A549 (cell line): ENCODE data around the gene FRRS1L. TPM values are rescaled to one million over a fixed set of nuclear protein-coding genes. Genes with fewer than 3 reads are reported as not detected.
A peak's percentile ranks its signal among the peaks of the same experiment; 100 is the strongest.

Experiments
- ATAC-seq, 2 experiments: fragments of 200-7000 bp in 1 of 2; fragments of >200 bp in 1 of 2; cut with Nextera tagmentation in 1 of 2; cut with Tn5 transposase in 1 of 2; 3 replicates each; pipeline versions ENCODE4 v1.8.0 to v1.9.1; 2018 to 2020; ENCODE audit warnings: mild to moderate bottlenecking in 1 of 2, moderate library complexity in 1 of 2
- CTCF ChIA-PET: fragments of 300-600 bp; sonication (Branson Sonifier 250); formaldehyde crosslinking; extraction: SDS; loops from one replicate; lab custom pipeline; 2021; ENCODE audit warnings: antibody characterized with exemption, inconsistent platforms; lab: Yijun Ruan, JAX
- POLR2A ChIA-PET: fragments of 350-600 bp; formaldehyde crosslinking; extraction: SDS; loops from one replicate; lab custom pipeline; 2021; ENCODE audit warnings: antibody characterized with exemption, inconsistent platforms; lab: Yijun Ruan, JAX
- DNase-seq, 2 experiments: peaks; one replicate each; pipeline versions ENCODE4 v3.0.0 to v3.0.0-alpha.2; 2011 to 2016; ENCODE audit warnings: low read depth in 1 of 2, low spot score in 1 of 2
- FAIRE-seq: peaks from 2 replicates; lab custom pipeline; 2011; peaks lifted over from hg19 to GRCh38; lab: Jason Lieb, UNC
- H3K27ac ChIP-seq, 2 experiments: fragments of >200 bp; sonication (Bioruptor Twin); formaldehyde crosslinking; 3 replicates each; pipeline ENCODE4 v1.5.1; 2016 to 2017
- H3K4me1 ChIP-seq: fragments of >200 bp; sonication (Bioruptor Twin); formaldehyde crosslinking; 3 replicates; pipeline ENCODE4 v1.6.1; 2016
- H3K4me2 ChIP-seq: fragments of >200 bp; sonication (Bioruptor Twin); formaldehyde crosslinking; 3 replicates; pipeline ENCODE4 v1.6.1; 2016
- H3K4me3 ChIP-seq: fragments of >200 bp; sonication (Bioruptor Twin); formaldehyde crosslinking; 3 replicates; pipeline ENCODE4 v1.5.1; 2016
- H3K9me3 ChIP-seq: fragments of >200 bp; sonication (Bioruptor Twin); formaldehyde crosslinking; 3 replicates; pipeline ENCODE4 v1.6.1; 2016
- CBX2 ChIP-seq: fragments of 200-600 bp; sonication (generic); IDR thresholded peaks from 2 replicates; pipeline ENCODE4 v1.6.1; 2016; ENCODE audit warnings: low read depth, mild to moderate bottlenecking, borderline replicate concordance
- EHF ChIP-seq: fragments of 250-450 bp; sonication (Bioruptor Pico); IDR thresholded peaks from 2 replicates; pipeline ENCODE4 v1.5.0; 2020; ENCODE audit warnings: mild to moderate bottlenecking
- EP300 ChIP-seq, 2 experiments: fragments of >200 bp; sonication (Bioruptor Twin); formaldehyde crosslinking; IDR thresholded peaks; 2 replicates in 1 of 2; 3 replicates in 1 of 2; pipeline ENCODE4 v1.6.1; 2016 to 2017
- FOSL2 ChIP-seq, 2 experiments: fragments of 450-650 bp in 1 of 2; fragments of >200 bp in 1 of 2; sonication (Bioruptor Twin) in 1 of 2; formaldehyde crosslinking; IDR thresholded peaks; 2 replicates each; pipeline versions ENCODE4 v1.5.0 to v1.6.1; 2016 to 2020; ENCODE audit warnings: mild to moderate bottlenecking in 1 of 2, moderate library complexity in 1 of 2
- GATA3 ChIP-seq: IDR thresholded peaks from 2 replicates; pipeline ENCODE4 v1.6.1; 2012; ENCODE audit warnings: borderline replicate concordance
- HOXA7 ChIP-seq: fragments of 250-450 bp; sonication (Bioruptor Pico); IDR thresholded peaks from 2 replicates; pipeline ENCODE4 v1.5.0; 2020; ENCODE audit warnings: mild to moderate bottlenecking, moderate library complexity
- HOXB13 ChIP-seq: fragments of 250-450 bp; sonication (Bioruptor Pico); IDR thresholded peaks from 2 replicates; pipeline ENCODE4 v1.5.0; 2020; ENCODE audit warnings: low read depth, mild to moderate bottlenecking, moderate library complexity
- JUNB ChIP-seq: fragments of >200 bp; sonication (Bioruptor Twin); formaldehyde crosslinking; IDR thresholded peaks from 2 replicates; pipeline ENCODE4 v1.6.1; 2016
- RAD21 ChIP-seq, 2 experiments: fragments of >200 bp in 1 of 2; sonication (Bioruptor Twin) in 1 of 2; formaldehyde crosslinking in 1 of 2; IDR thresholded peaks in 1 of 2; conservative IDR thresholded peaks in 1 of 2; 2 replicates in 1 of 2; 3 replicates in 1 of 2; pipeline ENCODE4 v1.6.1; 2012 to 2018; ENCODE audit warnings: inconsistent platforms in 1 of 2
- RARB ChIP-seq: fragments of 250-450 bp; sonication (Bioruptor Pico); IDR thresholded peaks from 2 replicates; pipeline ENCODE4 v1.8.0; 2021; ENCODE audit warnings: mild to moderate bottlenecking, moderate library complexity
- RCOR1 ChIP-seq: fragments of 150-350 bp; IDR thresholded peaks from 2 replicates; pipeline ENCODE4 v1.6.1; 2014; ENCODE audit warnings: antibody characterized with exemption, low read length, low read depth
- SREBF2 ChIP-seq: fragments of 450-650 bp; IDR thresholded peaks from 2 replicates; pipeline ENCODE4 v1.6.1; 2014; ENCODE audit warnings: mild to moderate bottlenecking, moderate library complexity
- ZSCAN20 ChIP-seq: fragments of 250-450 bp; sonication (Bioruptor Pico); IDR thresholded peaks from 2 replicates; pipeline ENCODE4 v1.8.0; 2022; ENCODE audit warnings: mild to moderate bottlenecking, moderate library complexity
- WGBS: methylation state at CpG from one replicate; pipeline ENCODE4 v1.1.6; 2017; ENCODE audit errors: missing lambda C conversion rate; 5-methylcytosine and 5-hydroxymethylcytosine counted together
- polyA plus RNA-seq, 4 experiments: library from polyadenylated mRNA; depleted of rRNA in 3 of 4; stranded (reverse); fragments of >200 nt; fragmentation: RNase III in 1 of 4; extraction: RNeasy Plus Mini Kit Qiagen cat#74134 plus additional on column Dnase treatment in 1 of 4; gene quantifications; 2 replicates in 3 of 4; 3 replicates in 1 of 4; pipeline ENCODE4 v1.2.3, GENCODE V29; 2011 to 2017
- TF ChIP-seq, protein P1 (sequence below): fragments of 250-450 bp; sonication (Bioruptor Pico); IDR thresholded peaks from 2 replicates; pipeline ENCODE4 v1.5.0; 2021; ENCODE audit warnings: mild to moderate bottlenecking, moderate library complexity, borderline replicate concordance
- TF ChIP-seq, protein P2 (sequence below): fragments of >200 bp; sonication (Bioruptor Twin); formaldehyde crosslinking; IDR thresholded peaks from 3 replicates; pipeline ENCODE4 v1.5.1; 2016
- TF ChIP-seq, protein P3 (sequence below): fragments of 150-350 bp; IDR thresholded peaks from 2 replicates; pipeline ENCODE4 v1.6.1; 2014; ENCODE audit warnings: low read depth, mild to moderate bottlenecking, low read length
- TF ChIP-seq, protein P4 (sequence below): fragments of >200 bp; sonication (Bioruptor Twin); formaldehyde crosslinking; IDR thresholded peaks from 3 replicates; pipeline ENCODE4 v1.6.1; 2016
- TF ChIP-seq, protein P5 (sequence below): fragments of 250-450 bp; sonication (Bioruptor Pico); IDR thresholded peaks from 2 replicates; pipeline ENCODE4 v1.5.0; 2020; ENCODE audit warnings: low read depth, mild to moderate bottlenecking, moderate library complexity

Gene FRRS1L
- polyA plus RNA-seq, 2 of the 4 experiments (the other 2 are of a cell fraction): 0.54 to 1.5 TPM

DNA sequence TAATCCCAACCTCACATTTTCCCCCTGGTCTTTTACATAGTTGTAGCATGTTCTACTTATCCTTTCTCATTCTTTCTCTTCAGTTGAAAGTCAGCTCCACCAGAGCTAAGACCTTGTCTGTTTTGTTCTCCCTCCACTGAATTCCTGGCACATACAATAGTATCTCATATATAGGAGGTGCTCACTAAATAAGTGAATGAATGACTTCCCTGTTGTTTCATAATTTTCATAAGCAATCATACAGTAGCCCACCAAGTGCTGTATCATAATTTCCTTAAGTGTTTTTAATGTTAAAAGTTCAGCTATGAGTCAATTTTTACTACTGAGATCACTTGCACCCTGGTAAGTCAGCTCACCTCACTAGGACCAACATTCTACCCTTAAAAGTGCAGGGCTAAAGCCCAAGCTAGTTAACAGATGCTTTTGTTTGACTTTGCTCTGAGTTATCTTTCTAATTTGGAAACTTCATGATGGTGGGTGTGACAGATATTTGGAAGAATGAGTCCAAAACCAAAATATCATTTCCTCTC lies 74.9 kb downstream of the FRRS1L start:
- CTCF ChIA-PET: no interaction called here
- Histone ChIP-seq H3K4me1 (peaks cover 33% of the 10 kb centered on the region), H3K4me3 (no peak overlapping the region), H3K27ac (no peak overlapping the region), H3K9me3 (no peaks in the 10 kb centered on the region), H3K4me2 (no peak overlapping the region)
- FAIRE-seq: no peak
- TF ChIP-seq RCOR1 (no peak), HOXA7 (CRISPR knock-in tag) (no peak), CBX2 (no peak), SREBF2 (no peak), EHF (no peak), JUNB (no peak), HOXB13 (CRISPR knock-in tag) (no peak), EP300 (IDR thresholded peaks at IDR 0.05) (no peak), ZSCAN20 (CRISPR knock-in tag) (no peak), RARB (CRISPR knock-in tag) (no peak), GATA3 (no peak)
- TF ChIP-seq, protein P1, sequence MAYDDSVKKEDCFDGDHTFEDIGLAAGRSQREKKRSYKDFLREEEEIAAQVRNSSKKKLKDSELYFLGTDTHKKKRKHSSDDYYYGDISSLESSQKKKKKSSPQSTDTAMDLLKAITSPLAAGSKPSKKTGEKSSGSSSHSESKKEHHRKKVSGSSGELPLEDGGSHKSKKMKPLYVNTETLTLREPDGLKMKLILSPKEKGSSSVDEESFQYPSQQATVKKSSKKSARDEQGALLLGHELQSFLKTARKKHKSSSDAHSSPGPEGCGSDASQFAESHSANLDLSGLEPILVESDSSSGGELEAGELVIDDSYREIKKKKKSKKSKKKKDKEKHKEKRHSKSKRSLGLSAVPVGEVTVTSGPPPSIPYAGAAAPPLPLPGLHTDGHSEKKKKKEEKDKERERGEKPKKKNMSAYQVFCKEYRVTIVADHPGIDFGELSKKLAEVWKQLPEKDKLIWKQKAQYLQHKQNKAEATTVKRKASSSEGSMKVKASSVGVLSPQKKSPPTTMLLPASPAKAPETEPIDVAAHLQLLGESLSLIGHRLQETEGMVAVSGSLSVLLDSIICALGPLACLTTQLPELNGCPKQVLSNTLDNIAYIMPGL (CRISPR knock-in tag): no peak
- TF ChIP-seq, protein P2, sequence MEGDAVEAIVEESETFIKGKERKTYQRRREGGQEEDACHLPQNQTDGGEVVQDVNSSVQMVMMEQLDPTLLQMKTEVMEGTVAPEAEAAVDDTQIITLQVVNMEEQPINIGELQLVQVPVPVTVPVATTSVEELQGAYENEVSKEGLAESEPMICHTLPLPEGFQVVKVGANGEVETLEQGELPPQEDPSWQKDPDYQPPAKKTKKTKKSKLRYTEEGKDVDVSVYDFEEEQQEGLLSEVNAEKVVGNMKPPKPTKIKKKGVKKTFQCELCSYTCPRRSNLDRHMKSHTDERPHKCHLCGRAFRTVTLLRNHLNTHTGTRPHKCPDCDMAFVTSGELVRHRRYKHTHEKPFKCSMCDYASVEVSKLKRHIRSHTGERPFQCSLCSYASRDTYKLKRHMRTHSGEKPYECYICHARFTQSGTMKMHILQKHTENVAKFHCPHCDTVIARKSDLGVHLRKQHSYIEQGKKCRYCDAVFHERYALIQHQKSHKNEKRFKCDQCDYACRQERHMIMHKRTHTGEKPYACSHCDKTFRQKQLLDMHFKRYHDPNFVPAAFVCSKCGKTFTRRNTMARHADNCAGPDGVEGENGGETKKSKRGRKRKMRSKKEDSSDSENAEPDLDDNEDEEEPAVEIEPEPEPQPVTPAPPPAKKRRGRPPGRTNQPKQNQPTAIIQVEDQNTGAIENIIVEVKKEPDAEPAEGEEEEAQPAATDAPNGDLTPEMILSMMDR: no peak
- TF ChIP-seq, protein P3, sequence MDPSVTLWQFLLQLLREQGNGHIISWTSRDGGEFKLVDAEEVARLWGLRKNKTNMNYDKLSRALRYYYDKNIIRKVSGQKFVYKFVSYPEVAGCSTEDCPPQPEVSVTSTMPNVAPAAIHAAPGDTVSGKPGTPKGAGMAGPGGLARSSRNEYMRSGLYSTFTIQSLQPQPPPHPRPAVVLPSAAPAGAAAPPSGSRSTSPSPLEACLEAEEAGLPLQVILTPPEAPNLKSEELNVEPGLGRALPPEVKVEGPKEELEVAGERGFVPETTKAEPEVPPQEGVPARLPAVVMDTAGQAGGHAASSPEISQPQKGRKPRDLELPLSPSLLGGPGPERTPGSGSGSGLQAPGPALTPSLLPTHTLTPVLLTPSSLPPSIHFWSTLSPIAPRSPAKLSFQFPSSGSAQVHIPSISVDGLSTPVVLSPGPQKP: no peak
- TF ChIP-seq, protein P4, sequence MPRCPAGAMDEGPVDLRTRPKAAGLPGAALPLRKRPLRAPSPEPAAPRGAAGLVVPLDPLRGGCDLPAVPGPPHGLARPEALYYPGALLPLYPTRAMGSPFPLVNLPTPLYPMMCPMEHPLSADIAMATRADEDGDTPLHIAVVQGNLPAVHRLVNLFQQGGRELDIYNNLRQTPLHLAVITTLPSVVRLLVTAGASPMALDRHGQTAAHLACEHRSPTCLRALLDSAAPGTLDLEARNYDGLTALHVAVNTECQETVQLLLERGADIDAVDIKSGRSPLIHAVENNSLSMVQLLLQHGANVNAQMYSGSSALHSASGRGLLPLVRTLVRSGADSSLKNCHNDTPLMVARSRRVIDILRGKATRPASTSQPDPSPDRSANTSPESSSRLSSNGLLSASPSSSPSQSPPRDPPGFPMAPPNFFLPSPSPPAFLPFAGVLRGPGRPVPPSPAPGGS: no peak
- TF ChIP-seq, protein P5, sequence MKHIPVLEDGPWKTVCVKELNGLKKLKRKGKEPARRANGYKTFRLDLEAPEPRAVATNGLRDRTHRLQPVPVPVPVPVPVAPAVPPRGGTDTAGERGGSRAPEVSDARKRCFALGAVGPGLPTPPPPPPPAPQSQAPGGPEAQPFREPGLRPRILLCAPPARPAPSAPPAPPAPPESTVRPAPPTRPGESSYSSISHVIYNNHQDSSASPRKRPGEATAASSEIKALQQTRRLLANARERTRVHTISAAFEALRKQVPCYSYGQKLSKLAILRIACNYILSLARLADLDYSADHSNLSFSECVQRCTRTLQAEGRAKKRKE (CRISPR knock-in tag): no peak
- TF ChIP-seq, all 56 proteins: peak for 0
- no peak for ATAC-seq
- DNase-seq: no peak
- POLR2A ChIA-PET: no interaction called here

DNA sequence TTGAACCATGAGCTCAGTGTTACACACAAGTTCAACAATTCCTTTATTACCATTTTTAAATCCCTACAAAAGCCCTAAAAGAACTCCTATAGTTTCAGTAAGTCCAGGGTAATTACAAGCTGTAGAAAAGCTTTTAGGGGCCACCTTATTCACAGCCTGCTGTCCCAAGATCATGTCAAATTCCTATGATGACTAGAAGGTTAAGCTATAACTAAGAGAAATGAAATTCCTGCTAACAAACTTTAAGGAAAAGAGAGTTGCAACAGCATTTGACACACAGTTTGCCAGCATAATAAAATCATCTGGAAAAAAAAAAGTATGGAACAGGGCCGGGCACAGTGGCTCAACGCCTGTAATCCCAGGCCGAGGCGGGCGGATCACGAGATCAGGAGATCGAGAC lies 78.8 kb downstream of the FRRS1L start:
- DNase-seq: no peak
- no peak for FAIRE-seq
- Histone ChIP-seq H3K27ac (peak overlapping the region in 1 of 2 experiments; percentile 57; a peak in 3 of 6 replicates), H3K4me1 (peaks cover 28% of the 10 kb centered on the region), H3K4me2 (0 out of 3 replicates have a peak overlapping the region, but pooled peaks have one; percentile 11), H3K9me3 (no peaks in the 10 kb centered on the region), H3K4me3 (no peak overlapping the region)
- 90% methylated on average over 7 of the region's 7 CpGs for WGBS
- TF ChIP-seq RAD21 (conservative IDR thresholded peaks at IDR 0.05 in 1 of 2, IDR thresholded peaks at IDR 0.05 in 1 of 2): no peak
- TF ChIP-seq, protein P5 (CRISPR knock-in tag): no peak
- no peak for TF ChIP-seq FOSL2 (IDR thresholded peaks at IDR 0.05)
- peak; percentile 41 for TF ChIP-seq FOSL2 (CRISPR knock-in tag; IDR thresholded peaks at IDR 0.05)
- CTCF ChIA-PET: interaction anchor here (0.8 to 1.5 kb wide), 8 partner anchors 9 to 313 kb away, joined by 3 to 4 read pairs (median 4); partner anchors contain the start of gene TMEM245
- POLR2A ChIA-PET: no interaction called here
- peak; percentile 34 to 54; a peak in 3 of 6 replicates for ATAC-seq
